K562 (cell line): Measurements from ENCODE around the gene CHD3. TPM values are rescaled to one million over a fixed set of nuclear protein-coding genes. Genes with fewer than 3 reads are reported as not detected.
A peak's percentile ranks its signal among the peaks of the same experiment; 100 is the strongest.

ENCODE experiments used
- AFF4 ChIP-seq: sonication (generic); formaldehyde crosslinking; IDR thresholded peaks from 2 replicates; pipeline ENCODE4 v1.8.0; 2023; ENCODE audit warnings: mild to moderate bottlenecking, missing genetic modification reagents
- CTCFL ChIP-seq: IDR thresholded peaks from 2 replicates; pipeline ENCODE4 v1.6.1; 2011; ENCODE audit warnings: borderline replicate concordance, low read depth, mild to moderate bottlenecking, moderate library complexity, low read length; ENCODE audit not compliant: insufficient read depth, poor library complexity, severe bottlenecking
- KLF6 ChIP-seq: fragments of 250-450 bp; sonication (Bioruptor Pico); IDR thresholded peaks from 2 replicates; pipeline ENCODE4 v1.4.0; 2020; ENCODE audit warnings: mild to moderate bottlenecking, moderate library complexity, borderline replicate concordance
- MAZ ChIP-seq, 2 experiments: fragments of 450-650 bp in 1 of 2; sonication (generic) in 1 of 2; formaldehyde crosslinking; IDR thresholded peaks in 1 of 2; conservative IDR thresholded peaks in 1 of 2; 2 replicates each; pipeline versions ENCODE4 v1.4.0 to v1.5.0; 2020; ENCODE audit warnings: mild to moderate bottlenecking in 1 of 2, missing genetic modification reagents in 1 of 2
- MTA3 ChIP-seq: fragments of 450-650 bp; formaldehyde crosslinking; IDR thresholded peaks from 2 replicates; pipeline ENCODE4 v1.6.1; 2017; ENCODE audit warnings: mild to moderate bottlenecking, borderline replicate concordance
- PHF8 ChIP-seq: fragments of 200-600 bp; sonication (generic); IDR thresholded peaks from 2 replicates; pipeline ENCODE4 v1.6.1; 2012; ENCODE audit warnings: mixed run types, mild to moderate bottlenecking, inconsistent platforms, low read length, moderate library complexity, borderline replicate concordance
- SOX6 ChIP-seq: fragments of 450-650 bp; IDR thresholded peaks from 2 replicates; pipeline ENCODE4 v1.6.1; 2014; ENCODE audit warnings: mild to moderate bottlenecking
- THAP12 ChIP-seq: fragments of 250-450 bp; sonication (Bioruptor Pico); IDR thresholded peaks from 2 replicates; pipeline ENCODE4 v1.9.0; 2021; ENCODE audit warnings: mild to moderate bottlenecking, inconsistent platforms
- XRCC5 ChIP-seq: fragments of 200-400 bp; formaldehyde crosslinking; IDR thresholded peaks from 2 replicates; pipeline ENCODE4 v1.6.1; 2017; ENCODE audit warnings: low read depth, mild to moderate bottlenecking, low read length
- ZNF76 ChIP-seq: fragments of 250-450 bp; sonication (Bioruptor Pico); IDR thresholded peaks from 2 replicates; pipeline ENCODE4 v1.4.0; 2020; ENCODE audit warnings: mild to moderate bottlenecking, moderate library complexity, borderline replicate concordance
- polyA plus RNA-seq, 8 experiments: library from polyadenylated mRNA; depleted of rRNA in 4 of 8; stranded (reverse) in 5 of 8; unstranded in 3 of 8; fragments of >200 nt; fragmentation: Nextera tagmentation in 2 of 8; fragmentation: Illumina TruSeq in 1 of 8; extraction: Ambion mirVana in 2 of 8; extraction: Trizol in 1 of 8; gene quantifications; 2 replicates each; pipeline versions ENCODE4 v1.2.1 to v1.2.3, GENCODE V29; 2011 to 2014; ENCODE audit warnings: inconsistent platforms in 1 of 8, missing spikeins in 1 of 8
- total RNA-seq, 7 experiments: library from RNA; depleted of rRNA in 6 of 7; stranded (reverse); fragments of >200 nt in 6 of 7; fragmentation: Illumina TruSeq in 2 of 7; extraction: Trizol in 2 of 7; gene quantifications; 2 replicates each; pipeline versions ENCODE4 v1.2.1 to v1.2.3, GENCODE V29; 2011 to 2021; ENCODE audit warnings: low replicate concordance in 1 of 7
- TF ChIP-seq, protein P1 (sequence below), 3 experiments: fragments of 200-800 bp in 1 of 3; fragments of 250-450 bp in 1 of 3; fragments of 450-650 bp in 1 of 3; sonication (Bioruptor Pico) in 1 of 3; sonication (Bioruptor generic) in 1 of 3; formaldehyde crosslinking in 1 of 3; IDR thresholded peaks; 2 replicates each; pipeline versions ENCODE4 v1.6.1 to v1.8.0; 2016 to 2022; ENCODE audit warnings: mild to moderate bottlenecking in 2 of 3, missing genetic modification characterization in 2 of 3, missing compliant biosample characterization in 1 of 3, moderate library complexity in 1 of 3

CHD3 gene
- total and polyA plus RNA-seq, 9 of the 15 experiments (the other 6 are each of a cell fraction or from before 2014, with no cell fraction given) = 0.39 to 38.2 (median 21.2) TPM

DNA sequence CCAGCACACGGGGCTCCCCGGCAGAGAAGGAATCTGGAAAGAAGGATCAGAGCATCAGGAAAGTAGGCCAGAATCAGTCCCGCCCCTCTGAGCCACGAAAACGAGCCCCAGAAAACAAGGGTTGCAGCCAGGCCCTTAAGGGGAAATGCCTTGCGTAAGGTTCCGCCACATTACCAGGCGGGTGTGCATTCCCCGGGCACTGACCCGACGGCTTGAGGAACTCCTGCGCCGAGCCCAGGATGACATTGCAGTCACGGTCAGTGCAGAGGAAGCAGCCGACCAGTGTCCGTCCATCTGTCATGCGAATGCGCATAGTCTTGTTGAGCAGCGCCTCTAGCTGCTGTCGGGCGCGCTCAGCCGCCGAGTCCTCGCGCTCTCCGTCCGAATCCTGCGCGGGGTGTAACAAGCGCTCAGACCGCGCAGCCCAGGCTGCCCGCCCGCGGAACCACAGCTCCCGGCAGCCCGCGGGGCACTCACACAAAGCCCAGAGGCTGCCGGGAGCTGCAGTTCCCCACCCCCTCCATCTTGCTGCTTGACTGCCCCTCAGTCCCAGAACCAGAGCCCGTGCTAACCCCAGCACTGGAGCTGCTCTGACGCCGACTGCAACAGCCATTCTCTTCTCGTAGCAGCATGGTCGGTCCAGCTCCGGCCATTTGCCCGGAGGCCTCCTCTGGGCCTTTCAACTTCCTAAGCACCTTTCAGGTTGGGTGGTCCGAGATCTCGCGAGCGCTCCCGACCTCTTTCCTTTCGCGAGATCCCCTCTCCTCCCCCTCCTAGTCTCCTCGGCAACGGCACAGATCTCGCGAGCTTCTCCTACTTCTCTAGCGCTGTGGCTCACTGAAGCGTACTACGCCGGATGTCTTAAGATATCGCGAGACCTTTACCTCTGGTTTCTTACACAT is 31.5 kb upstream of the CHD3 start, which contains the start of gene NAA38 (continued):
- TF ChIP-seq THAP12 (CRISPR knock-in tag) (peak; percentile 46; the same call in 1 of the 2 replicates), AFF4 (peak; percentile 80; the same call in 1 of the 2 replicates), MAZ (CRISPR knock-in tag; conservative IDR thresholded peaks at IDR 0.05 in 1 of 2, IDR thresholded peaks at IDR 0.05 in 1 of 2) (peak; percentile 29 to 56; a peak in 1 of 4 replicates), MTA3 (0 out of 2 replicates have a peak, but pooled peaks have one; percentile 48), CTCFL (peak; percentile 77), KLF6 (no peak), PHF8 (peak; percentile 62; the same call in 1 of the 2 replicates), ZNF76 (CRISPR knock-in tag) (0 out of 2 replicates have a peak, but pooled peaks have one; percentile 28), XRCC5 (no peak), SOX6 (0 out of 2 replicates have a peak, but pooled peaks have one; percentile 43)
- TF ChIP-seq, protein P1, sequence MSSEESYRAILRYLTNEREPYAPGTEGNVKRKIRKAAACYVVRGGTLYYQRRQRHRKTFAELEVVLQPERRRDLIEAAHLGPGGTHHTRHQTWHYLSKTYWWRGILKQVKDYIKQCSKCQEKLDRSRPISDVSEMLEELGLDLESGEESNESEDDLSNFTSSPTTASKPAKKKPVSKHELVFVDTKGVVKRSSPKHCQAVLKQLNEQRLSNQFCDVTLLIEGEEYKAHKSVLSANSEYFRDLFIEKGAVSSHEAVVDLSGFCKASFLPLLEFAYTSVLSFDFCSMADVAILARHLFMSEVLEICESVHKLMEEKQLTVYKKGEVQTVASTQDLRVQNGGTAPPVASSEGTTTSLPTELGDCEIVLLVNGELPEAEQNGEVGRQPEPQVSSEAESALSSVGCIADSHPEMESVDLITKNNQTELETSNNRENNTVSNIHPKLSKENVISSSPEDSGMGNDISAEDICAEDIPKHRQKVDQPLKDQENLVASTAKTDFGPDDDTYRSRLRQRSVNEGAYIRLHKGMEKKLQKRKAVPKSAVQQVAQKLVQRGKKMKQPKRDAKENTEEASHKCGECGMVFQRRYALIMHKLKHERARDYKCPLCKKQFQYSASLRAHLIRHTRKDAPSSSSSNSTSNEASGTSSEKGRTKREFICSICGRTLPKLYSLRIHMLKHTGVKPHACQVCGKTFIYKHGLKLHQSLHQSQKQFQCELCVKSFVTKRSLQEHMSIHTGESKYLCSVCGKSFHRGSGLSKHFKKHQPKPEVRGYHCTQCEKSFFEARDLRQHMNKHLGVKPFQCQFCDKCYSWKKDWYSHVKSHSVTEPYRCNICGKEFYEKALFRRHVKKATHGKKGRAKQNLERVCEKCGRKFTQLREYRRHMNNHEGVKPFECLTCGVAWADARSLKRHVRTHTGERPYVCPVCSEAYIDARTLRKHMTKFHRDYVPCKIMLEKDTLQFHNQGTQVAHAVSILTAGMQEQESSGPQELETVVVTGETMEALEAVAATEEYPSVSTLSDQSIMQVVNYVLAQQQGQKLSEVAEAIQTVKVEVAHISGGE (CRISPR knock-in tag; IDR thresholded peaks at IDR 0.05) = no peak
